Measurements from ENCODE around the gene NFIA.

NFIA gene

DNA sequence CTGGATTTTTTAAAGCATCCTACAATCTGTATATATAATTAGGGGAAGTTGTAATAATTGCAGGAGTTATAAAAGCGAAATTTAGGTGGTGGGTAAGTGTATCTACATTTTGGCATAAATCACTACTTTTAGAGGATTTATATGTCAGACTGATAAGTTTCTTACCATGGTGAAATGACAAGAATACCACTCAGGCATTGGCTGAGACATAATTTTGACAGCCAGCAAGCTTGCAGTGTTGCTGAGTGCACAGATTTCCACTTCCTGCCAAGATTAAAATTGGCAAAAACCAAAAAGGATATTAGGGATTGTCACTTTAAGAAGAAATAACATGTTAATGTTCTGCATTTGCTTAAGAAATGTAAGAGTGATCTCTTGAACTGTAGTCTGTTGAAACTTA is 28.2 kb downstream of the NFIA start:
- Histone ChIP-seq H3K9me3 (ENCODE audit: insufficient read depth, low read depth, low read length) (peaks cover 13% of the 10 kb centered on the region), H3K4me1 (ENCODE audit: insufficient read depth, low read length) (peaks cover 27% of the 10 kb centered on the region), H3K27me3 (ENCODE audit: insufficient read depth, low read length) (no peaks in the 10 kb centered on the region), H3K9ac (ENCODE audit: low read depth, low read length) (no peak overlapping the region), H3K27ac (ENCODE audit: low read depth, low read length) (no peak overlapping the region), H3K36me3 (ENCODE audit: insufficient read depth, low read length) (no peaks in the 10 kb centered on the region), H3K4me3 (ENCODE audit: low read length) (no peak overlapping the region)
- no CpG with 5 or more reads among the region's 1 CpG for WGBS

DNA sequence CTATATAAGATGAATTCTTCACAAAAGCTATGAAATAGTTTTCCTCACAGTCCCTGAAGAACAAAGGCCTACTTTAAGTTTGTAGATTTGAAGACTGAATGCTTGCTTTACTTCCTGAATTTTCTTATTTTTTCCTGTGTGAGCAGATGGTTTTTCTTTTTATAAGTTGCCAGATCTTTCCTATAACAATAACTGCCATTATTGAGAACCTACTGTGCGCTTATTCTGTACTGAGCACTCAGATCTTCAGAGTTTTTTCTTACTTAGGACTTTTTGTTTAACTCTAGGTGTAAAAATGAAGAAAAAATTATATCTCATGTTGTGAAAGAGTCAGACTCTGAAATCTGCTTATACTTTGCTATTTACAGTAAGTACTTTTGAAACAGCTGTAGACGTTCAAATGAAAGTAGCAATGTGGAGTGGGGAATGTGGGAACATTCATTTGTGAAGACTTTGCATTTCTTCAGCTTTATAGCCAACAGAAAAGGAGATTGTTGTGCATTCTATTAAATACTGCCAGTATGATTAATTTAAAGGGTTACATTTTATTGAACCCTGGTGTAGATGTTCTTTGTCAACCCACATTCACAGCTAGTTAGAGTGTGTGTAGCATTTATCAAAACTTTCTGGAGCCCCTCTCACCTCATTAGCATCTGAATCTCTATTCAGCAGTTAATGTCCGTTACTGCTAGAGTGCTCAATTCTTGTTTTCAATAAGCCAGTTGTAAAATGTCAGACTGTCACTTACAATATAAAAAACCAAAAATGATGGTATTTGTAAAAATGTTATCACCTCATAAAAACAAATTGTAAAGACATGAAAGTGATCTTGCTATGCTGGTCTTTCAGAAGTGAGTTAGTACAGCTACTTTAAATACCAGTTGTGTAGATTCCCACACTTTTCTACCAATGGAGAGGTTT is 29.0 kb downstream of the NFIA start:
- WGBS, result 46% methylated on average over 3 of the region's 3 CpGs
- Histone ChIP-seq H3K27ac (ENCODE audit: low read depth, low read length) (peak overlapping the region; percentile 24; the same call in 1 of the 2 replicates), H3K27me3 (ENCODE audit: insufficient read depth, low read length) (no peaks in the 10 kb centered on the region)

DNA sequence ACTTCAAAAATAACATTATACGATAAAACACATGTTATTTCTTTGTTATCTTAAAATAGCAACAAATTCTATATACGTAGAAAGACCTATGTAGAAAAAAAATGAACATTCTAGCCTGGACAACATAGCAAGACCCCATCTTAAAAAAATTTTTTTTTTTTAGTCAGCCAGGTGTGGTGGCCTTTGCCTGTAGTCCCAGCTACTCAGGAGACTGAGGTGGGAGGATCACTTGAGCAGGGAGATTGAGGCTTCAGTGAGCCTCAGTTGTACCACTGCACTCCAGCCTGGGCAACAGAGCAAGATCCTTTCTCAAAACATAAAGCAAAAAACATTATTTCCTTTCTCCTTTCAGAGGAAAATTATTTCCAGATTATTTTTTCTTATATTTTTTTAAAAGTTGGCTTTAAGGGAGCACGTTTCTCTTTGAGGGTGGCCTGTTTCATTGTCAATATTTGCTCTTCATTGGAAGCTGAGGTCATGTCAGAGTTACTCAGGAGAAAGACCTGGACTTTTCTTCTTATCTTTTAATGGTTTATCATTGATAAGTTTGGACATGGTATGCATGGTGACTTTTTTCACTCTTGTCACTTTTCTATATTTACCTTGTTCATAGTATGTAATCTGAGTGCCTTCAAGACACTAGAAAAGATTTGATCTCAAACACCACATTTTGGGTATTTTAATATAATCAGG is 32.0 kb downstream of the NFIA start:
- Histone ChIP-seq H3K27ac (ENCODE audit: low read depth, low read length) (no peak overlapping the region), H3K9ac (ENCODE audit: low read depth, low read length) (no peak overlapping the region), H3K4me1 (ENCODE audit: insufficient read depth, low read length) (peaks cover 27% of the 10 kb centered on the region), H3K9me3 (ENCODE audit: insufficient read depth, low read depth, low read length) (no peaks in the 10 kb centered on the region), H3K4me3 (ENCODE audit: low read length) (no peak overlapping the region), H3K27me3 (ENCODE audit: insufficient read depth, low read length) (no peaks in the 10 kb centered on the region), H3K36me3 (ENCODE audit: insufficient read depth, low read length) (no peaks in the 10 kb centered on the region)
- 98% methylated on average over 2 of the region's 3 CpGs for WGBS

More for the DNA sequence above, 29.0 kb downstream of the NFIA start:
- no peak overlapping the region for H3K4me3 ChIP-seq (ENCODE audit: low read length)
- H3K36me3 ChIP-seq (ENCODE audit: insufficient read depth, low read length), result no peaks in the 10 kb centered on the region
- H3K4me1 ChIP-seq (ENCODE audit: insufficient read depth, low read length), result peaks cover 27% of the 10 kb centered on the region
- H3K9ac ChIP-seq (ENCODE audit: low read depth, low read length), result no peak overlapping the region
- peaks cover 13% of the 10 kb centered on the region for H3K9me3 ChIP-seq (ENCODE audit: insufficient read depth, low read depth, low read length)

DNA sequence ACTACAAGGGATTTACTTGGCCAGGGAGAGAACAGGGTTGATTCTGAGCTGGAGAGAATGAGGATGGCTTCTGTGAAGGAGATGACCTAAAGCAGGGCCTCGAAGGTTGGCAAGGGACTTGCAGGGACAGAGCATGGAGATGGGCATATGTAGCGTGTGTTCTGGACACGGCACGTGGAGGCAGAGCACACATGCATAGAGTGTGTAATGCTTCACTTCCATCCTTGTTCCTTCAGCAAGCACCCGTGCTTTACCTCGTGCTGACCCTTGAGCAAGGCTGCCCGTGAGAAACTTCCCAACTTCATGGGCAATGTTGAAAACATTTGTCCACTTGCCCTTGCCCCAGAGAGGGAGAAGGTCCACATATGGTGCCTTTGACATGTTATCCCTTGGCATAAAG is 33.1 kb downstream of the NFIA start:
- WGBS, result 96% methylated on average over 7 of the region's 7 CpGs
- H3K27me3 ChIP-seq (ENCODE audit: insufficient read depth, low read length), result no peaks in the 10 kb centered on the region
- no peak overlapping the region for H3K4me3 ChIP-seq (ENCODE audit: low read length)
- H3K9ac ChIP-seq (ENCODE audit: low read depth, low read length), result no peak overlapping the region
- no peak overlapping the region for H3K27ac ChIP-seq (ENCODE audit: low read depth, low read length)
- H3K9me3 ChIP-seq (ENCODE audit: insufficient read depth, low read depth, low read length), result no peaks in the 10 kb centered on the region
- peaks cover 20% of the 10 kb centered on the region for H3K4me1 ChIP-seq (ENCODE audit: insufficient read depth, low read length)
- no peaks in the 10 kb centered on the region for H3K36me3 ChIP-seq (ENCODE audit: insufficient read depth, low read length)

DNA sequence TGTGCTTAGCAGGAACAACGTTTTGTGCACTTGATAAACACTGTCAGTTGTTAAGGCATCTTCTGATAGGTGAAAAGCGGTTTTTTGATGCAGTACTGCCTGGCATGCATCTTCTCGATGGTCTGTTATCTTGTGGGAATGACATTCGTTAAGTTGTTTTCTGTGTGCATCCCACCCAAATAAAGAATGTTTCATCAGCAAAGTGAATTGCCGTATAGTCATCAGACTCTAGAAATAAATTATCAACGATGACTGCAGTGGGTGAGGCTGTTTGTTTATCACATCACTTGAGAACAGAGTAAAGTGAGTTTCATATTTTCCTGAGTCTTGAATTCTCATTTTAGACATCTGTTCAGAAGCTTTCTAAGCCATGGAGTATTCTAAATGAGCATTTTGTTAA is 34.1 kb downstream of the NFIA start:
- no peaks in the 10 kb centered on the region for H3K36me3 ChIP-seq (ENCODE audit: insufficient read depth, low read length)
- WGBS, result 92% methylated on average over 6 of the region's 6 CpGs
- no peaks in the 10 kb centered on the region for H3K9me3 ChIP-seq (ENCODE audit: insufficient read depth, low read depth, low read length)
- H3K9ac ChIP-seq (ENCODE audit: low read depth, low read length), result no peak overlapping the region
- no peaks in the 10 kb centered on the region for H3K27me3 ChIP-seq (ENCODE audit: insufficient read depth, low read length)
- H3K4me3 ChIP-seq (ENCODE audit: low read length), result no peak overlapping the region
- no peak overlapping the region for H3K27ac ChIP-seq (ENCODE audit: low read depth, low read length)
- H3K4me1 ChIP-seq (ENCODE audit: insufficient read depth, low read length), result peaks cover 14% of the 10 kb centered on the region

DNA sequence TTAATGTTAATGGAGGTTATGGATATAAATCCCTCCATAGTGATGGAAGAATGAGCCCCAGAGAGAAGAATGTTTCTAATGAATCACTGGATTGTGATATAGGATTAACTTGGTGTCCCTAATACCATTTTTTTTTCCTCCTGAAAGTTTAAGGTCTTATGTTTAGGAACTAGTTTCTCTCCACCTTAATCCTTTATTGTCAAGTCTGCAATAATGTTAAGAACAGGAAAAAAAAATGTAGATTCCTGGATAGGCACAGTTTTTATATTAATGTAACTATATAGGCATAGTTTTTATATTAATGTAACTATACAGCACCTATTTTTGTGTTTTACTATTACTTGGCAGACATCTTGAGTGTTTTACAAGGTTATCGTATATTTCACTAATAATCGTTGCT is 34.9 kb downstream of the NFIA start:
- H3K36me3 ChIP-seq (ENCODE audit: insufficient read depth, low read length), result no peaks in the 10 kb centered on the region

DNA sequence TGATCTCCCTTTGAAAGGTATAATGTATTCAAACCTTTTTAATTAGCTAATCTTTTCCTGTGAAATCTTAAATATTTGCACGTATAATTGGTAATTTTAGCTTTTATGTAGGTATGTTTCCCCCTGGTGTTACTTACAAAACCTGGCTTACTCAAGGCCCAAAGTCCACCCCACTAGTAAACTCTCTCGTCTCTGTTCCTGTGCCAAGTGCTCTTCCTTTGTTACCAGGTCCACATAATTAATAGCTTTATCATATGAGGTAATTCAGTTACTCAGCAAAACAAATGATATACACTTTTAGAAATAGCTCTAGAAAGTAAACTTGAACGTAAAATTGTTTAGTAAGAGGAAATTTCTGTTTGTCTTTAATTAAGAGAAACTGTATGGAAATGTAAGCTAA is 36.7 kb downstream of the NFIA start:
- Histone ChIP-seq H3K36me3 (ENCODE audit: insufficient read depth, low read length) (no peaks in the 10 kb centered on the region), H3K9me3 (ENCODE audit: insufficient read depth, low read depth, low read length) (no peaks in the 10 kb centered on the region), H3K4me3 (ENCODE audit: low read length) (no peak overlapping the region), H3K4me1 (ENCODE audit: insufficient read depth, low read length) (peaks cover 4% of the 10 kb centered on the region; the same call in 1 of the 2 replicates), H3K27me3 (ENCODE audit: insufficient read depth, low read length) (no peaks in the 10 kb centered on the region), H3K9ac (ENCODE audit: low read depth, low read length) (no peak overlapping the region), H3K27ac (ENCODE audit: low read depth, low read length) (no peak overlapping the region)
- WGBS, result 80% methylated on average over 2 of the region's 3 CpGs

More for the DNA sequence above, 34.9 kb downstream of the NFIA start:
- Histone ChIP-seq H3K4me1 (ENCODE audit: insufficient read depth, low read length) (peaks cover 5% of the 10 kb centered on the region), H3K27ac (ENCODE audit: low read depth, low read length) (no peak overlapping the region), H3K9me3 (ENCODE audit: insufficient read depth, low read depth, low read length) (no peaks in the 10 kb centered on the region), H3K9ac (ENCODE audit: low read depth, low read length) (no peak overlapping the region), H3K4me3 (ENCODE audit: low read length) (no peak overlapping the region), H3K27me3 (ENCODE audit: insufficient read depth, low read length) (no peaks in the 10 kb centered on the region)
- WGBS, result 100% methylated on average over 2 of the region's 2 CpGs

DNA sequence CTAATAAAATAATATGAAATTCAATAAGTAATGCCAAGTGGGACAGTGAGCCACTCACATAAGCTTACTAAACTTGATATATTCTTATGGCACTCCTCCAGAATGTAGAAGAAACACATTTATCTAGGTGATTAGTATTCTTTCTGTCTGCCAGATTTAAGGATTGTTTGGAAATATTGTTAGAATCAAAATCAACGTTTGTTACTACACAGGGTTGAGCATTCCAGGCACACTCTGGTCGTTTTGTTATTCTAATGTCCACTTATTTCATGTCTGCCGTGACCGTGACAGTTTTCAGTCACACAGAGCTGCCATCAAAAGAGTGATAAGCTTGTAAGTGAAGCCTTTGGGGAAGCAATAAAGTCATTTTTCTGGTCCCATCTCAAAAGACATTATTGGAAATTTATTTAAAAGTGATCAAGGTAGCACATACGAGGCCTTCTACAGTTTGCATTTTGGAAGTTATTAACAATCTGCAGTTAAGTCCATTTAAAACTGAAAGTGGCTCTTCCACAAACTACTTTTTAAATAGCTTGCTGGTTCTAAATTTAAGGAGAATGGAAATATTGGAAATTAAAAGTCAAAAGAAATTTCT is 38.0 kb downstream of the NFIA start:
- WGBS, result 82% methylated on average over 5 of the region's 5 CpGs
- H3K9ac ChIP-seq (ENCODE audit: low read depth, low read length), result no peak overlapping the region
- no peak overlapping the region for H3K4me3 ChIP-seq (ENCODE audit: low read length)

DNA sequence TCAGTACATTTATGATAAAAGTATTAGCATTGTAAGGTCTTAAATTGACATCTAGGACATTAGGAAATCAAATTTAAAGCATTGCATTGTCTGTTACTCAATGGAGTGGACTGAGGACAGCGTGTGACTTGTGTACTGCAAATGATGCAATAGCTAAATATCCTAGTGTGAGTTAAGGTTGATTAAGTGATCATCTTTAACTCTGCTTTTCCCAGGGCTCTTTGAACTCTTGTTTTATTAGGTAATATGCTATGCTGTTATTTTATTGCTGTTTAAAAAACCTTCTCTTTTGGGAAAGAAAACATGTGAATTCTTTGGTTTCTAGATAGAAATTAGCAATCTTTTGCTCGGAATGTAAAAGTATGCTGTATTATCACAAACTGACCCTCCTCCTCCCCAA is 38.6 kb downstream of the NFIA start:
- 82% methylated on average over 2 of the region's 2 CpGs for WGBS
- Histone ChIP-seq H3K9me3 (ENCODE audit: insufficient read depth, low read depth, low read length) (no peaks in the 10 kb centered on the region), H3K4me3 (ENCODE audit: low read length) (no peak overlapping the region), H3K36me3 (ENCODE audit: insufficient read depth, low read length) (no peaks in the 10 kb centered on the region), H3K9ac (ENCODE audit: low read depth, low read length) (no peak overlapping the region), H3K27ac (ENCODE audit: low read depth, low read length) (no peak overlapping the region), H3K4me1 (ENCODE audit: insufficient read depth, low read length) (peaks cover 8% of the 10 kb centered on the region; the same call in 1 of the 2 replicates), H3K27me3 (ENCODE audit: insufficient read depth, low read length) (no peaks in the 10 kb centered on the region)

More for the DNA sequence above, 38.0 kb downstream of the NFIA start:
- H3K27ac ChIP-seq (ENCODE audit: low read depth, low read length), result no peak overlapping the region
- H3K27me3 ChIP-seq (ENCODE audit: insufficient read depth, low read length), result no peaks in the 10 kb centered on the region
- H3K4me1 ChIP-seq (ENCODE audit: insufficient read depth, low read length), result peaks cover 8% of the 10 kb centered on the region; the same call in 1 of the 2 replicates
- no peaks in the 10 kb centered on the region for H3K9me3 ChIP-seq (ENCODE audit: insufficient read depth, low read depth, low read length)
- H3K36me3 ChIP-seq (ENCODE audit: insufficient read depth, low read length), result no peaks in the 10 kb centered on the region

DNA sequence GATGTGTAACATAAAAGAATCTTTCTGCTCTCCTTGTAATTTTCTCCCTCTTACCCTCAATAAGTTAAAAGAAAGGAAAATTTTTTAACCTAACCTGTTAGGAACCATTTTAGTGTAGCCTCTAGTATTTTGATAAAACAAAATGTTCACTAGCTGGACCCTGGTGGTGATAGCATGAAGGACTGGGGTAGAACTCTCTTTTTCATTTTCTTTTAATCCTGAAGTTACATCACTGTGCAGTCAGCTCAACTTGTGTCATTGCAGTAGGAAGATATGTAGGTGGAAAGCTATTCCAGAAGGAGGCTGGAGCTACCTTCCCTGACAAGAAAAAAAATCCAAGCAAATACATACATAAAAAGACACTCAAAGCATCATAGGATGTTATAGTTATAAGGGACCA is 39.3 kb downstream of the NFIA start:
- H3K9me3 ChIP-seq (ENCODE audit: insufficient read depth, low read depth, low read length), result no peaks in the 10 kb centered on the region

DNA sequence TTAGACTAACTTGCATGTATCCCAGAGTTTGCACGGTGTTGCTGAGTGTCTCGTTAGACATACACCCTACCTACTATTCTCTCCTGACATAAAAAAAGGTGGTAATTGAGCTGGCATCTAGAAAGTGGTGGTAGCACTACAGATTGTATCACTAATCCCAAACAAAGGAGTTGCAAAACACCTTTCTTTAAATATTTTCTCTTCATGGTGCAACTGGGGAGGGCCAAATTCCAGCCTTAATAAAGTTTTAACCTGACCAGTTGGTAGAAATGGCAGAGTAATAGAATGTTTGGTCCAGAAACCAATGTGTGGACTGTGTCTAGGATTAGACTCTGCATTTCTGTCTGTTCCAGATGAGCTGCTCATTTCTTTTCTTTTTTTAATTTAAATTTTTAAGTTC is 40.0 kb downstream of the NFIA start:
- no peaks in the 10 kb centered on the region for H3K27me3 ChIP-seq (ENCODE audit: insufficient read depth, low read length)

More for the DNA sequence above, 39.3 kb downstream of the NFIA start:
- Histone ChIP-seq H3K9ac (ENCODE audit: low read depth, low read length) (no peak overlapping the region), H3K36me3 (ENCODE audit: insufficient read depth, low read length) (no peaks in the 10 kb centered on the region), H3K4me3 (ENCODE audit: low read length) (no peak overlapping the region), H3K27ac (ENCODE audit: low read depth, low read length) (no peak overlapping the region), H3K4me1 (ENCODE audit: insufficient read depth, low read length) (peaks cover 8% of the 10 kb centered on the region; the same call in 1 of the 2 replicates), H3K27me3 (ENCODE audit: insufficient read depth, low read length) (no peaks in the 10 kb centered on the region)

More for the DNA sequence above, 40.0 kb downstream of the NFIA start:
- no peak overlapping the region for H3K27ac ChIP-seq (ENCODE audit: low read depth, low read length)
- WGBS, result no CpG with 5 or more reads among the region's 2 CpGs
- peaks cover 8% of the 10 kb centered on the region; the same call in 1 of the 2 replicates for H3K4me1 ChIP-seq (ENCODE audit: insufficient read depth, low read length)
- no peaks in the 10 kb centered on the region for H3K9me3 ChIP-seq (ENCODE audit: insufficient read depth, low read depth, low read length)
- no peak overlapping the region for H3K9ac ChIP-seq (ENCODE audit: low read depth, low read length)
- H3K4me3 ChIP-seq (ENCODE audit: low read length), result no peak overlapping the region
- no peaks in the 10 kb centered on the region for H3K36me3 ChIP-seq (ENCODE audit: insufficient read depth, low read length)

Measured in HUES64 (cell line).